Gastroesophageal sphincter (tissue), 4 donors: ENCODE results near the gene ABCA1. TPM values are rescaled to one million over a fixed set of nuclear protein-coding genes. Genes with fewer than 3 reads are reported as not detected.
"Not testable (repeated sequence)": the region's sequence is repeated elsewhere in the genome, so short reads cannot be mapped to it uniquely, and the experiment has no call there.

Experiments
- ATAC-seq: fragments of 150-250 bp; one replicate; pipeline ENCODE4 v1.9.1; 2016; ENCODE audit warnings: mild to moderate bottlenecking, moderate library complexity
- H3K27ac ChIP-seq, 4 donors: fragments of 200-600 bp; sonication (generic) in 3 of 4; 1 replicate in 3 of 4; 2 replicates in 1 of 4; pipeline ENCODE4 v1.5.1; 2016 to 2019
- H3K27me3 ChIP-seq: fragments of 200-600 bp; sonication (generic); one replicate; pipeline ENCODE4 v1.5.1; 2019
- H3K36me3 ChIP-seq, 2 donors: fragments of 200-600 bp; sonication (generic); one replicate each; pipeline ENCODE4 v1.5.1; 2019; ENCODE audit warnings: control low read depth in 1 of 2
- H3K4me1 ChIP-seq, 3 donors: fragments of 200-600 bp; sonication (generic); 1 replicate in 2 of 3; 2 replicates in 1 of 3; pipeline ENCODE4 v1.5.1; 2016 to 2019; ENCODE audit warnings: control low read depth in 2 of 3
- H3K4me3 ChIP-seq, 2 donors: fragments of 200-600 bp; sonication (generic); one replicate each; pipeline ENCODE4 v1.5.1; 2019; ENCODE audit warnings: mild to moderate bottlenecking in 1 of 2, moderate library complexity in 1 of 2
- H3K9me3 ChIP-seq, 3 donors: fragments of 200-600 bp; sonication (generic); one replicate each; pipeline ENCODE4 v1.5.1; 2017 to 2019; ENCODE audit warnings: control low read depth in 2 of 3
- EP300 ChIP-seq: sonication (generic); formaldehyde crosslinking; IDR thresholded peaks from one replicate; pipeline ENCODE4 v1.6.1; 2017; ENCODE audit warnings: antibody characterized with exemption, mild to moderate bottlenecking
- POLR2A ChIP-seq, 2 donors: fragments of 450-650 bp; IDR thresholded peaks; one replicate each; pipeline ENCODE4 v1.6.1; 2017; ENCODE audit warnings: antibody characterized with exemption in 2 of 2, mild to moderate bottlenecking in 2 of 2, moderate library complexity in 1 of 2
- POLR2AphosphoS5 ChIP-seq: sonication (generic); formaldehyde crosslinking; IDR thresholded peaks from one replicate; pipeline ENCODE4 v1.6.1; 2017; ENCODE audit warnings: antibody characterized with exemption
- WGBS, 2 donors: methylation state at CpG; one replicate each; pipeline ENCODE4 v1.1.5; 2018; ENCODE audit warnings: low coverage in 1 of 2; 5-methylcytosine and 5-hydroxymethylcytosine counted together
- total RNA-seq, 4 donors: library from RNA; depleted of rRNA; stranded (reverse); fragments of >200 nt; gene quantifications; one replicate each; pipeline ENCODE4 v1.1.0, GENCODE V29; 2016
- TF ChIP-seq, protein P1 (sequence below), 4 experiments: fragments of 200-600 bp in 2 of 4; fragments of 450-650 bp in 2 of 4; sonication (generic) in 1 of 4; IDR thresholded peaks; one replicate each; pipeline ENCODE4 v1.5.1; 2017 to 2019; ENCODE audit warnings: antibody characterized with exemption in 4 of 4, mild to moderate bottlenecking in 2 of 4, moderate library complexity in 2 of 4

Gene ABCA1
- total RNA-seq, 4 donors from 2014 or later = 46.2 to 91.5 (median 64.9) TPM

DNA sequence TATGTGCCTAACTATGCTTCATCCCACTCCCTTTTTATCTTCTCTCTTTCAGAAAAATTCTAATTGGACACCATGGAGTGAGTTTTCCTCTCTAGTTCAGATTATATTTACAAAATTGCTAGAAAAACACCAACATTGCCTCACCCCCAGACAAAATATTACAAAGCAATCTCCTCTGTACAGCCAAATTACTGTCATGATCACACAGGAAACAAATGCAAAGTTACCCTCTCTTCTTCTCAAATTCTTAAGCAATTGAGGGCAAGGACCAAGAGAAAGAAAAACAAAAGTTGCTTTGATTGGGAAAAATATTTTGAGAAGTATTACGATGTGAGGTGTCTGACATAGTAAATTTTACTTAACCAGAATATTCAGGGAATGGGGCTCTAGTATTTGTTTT is 30.8 kb upstream of the ABCA1 start:
- no peaks in the 10 kb centered on the region for H3K27me3 ChIP-seq
- H3K4me1 ChIP-seq = no peaks in the 10 kb centered on the region
- WGBS, 2 donors = 42 to 43% methylated on average over 1 of the region's 1 CpG
- H3K4me3 ChIP-seq = no peak overlapping the region
- H3K9me3 ChIP-seq = no peaks in the 10 kb centered on the region
- H3K27ac ChIP-seq = no peak overlapping the region
- H3K36me3 ChIP-seq = no peaks in the 10 kb centered on the region
- no peak for ATAC-seq
- no peak for TF ChIP-seq POLR2AphosphoS5
- no peak for TF ChIP-seq POLR2A (IDR thresholded peaks at IDR 0.05)

DNA sequence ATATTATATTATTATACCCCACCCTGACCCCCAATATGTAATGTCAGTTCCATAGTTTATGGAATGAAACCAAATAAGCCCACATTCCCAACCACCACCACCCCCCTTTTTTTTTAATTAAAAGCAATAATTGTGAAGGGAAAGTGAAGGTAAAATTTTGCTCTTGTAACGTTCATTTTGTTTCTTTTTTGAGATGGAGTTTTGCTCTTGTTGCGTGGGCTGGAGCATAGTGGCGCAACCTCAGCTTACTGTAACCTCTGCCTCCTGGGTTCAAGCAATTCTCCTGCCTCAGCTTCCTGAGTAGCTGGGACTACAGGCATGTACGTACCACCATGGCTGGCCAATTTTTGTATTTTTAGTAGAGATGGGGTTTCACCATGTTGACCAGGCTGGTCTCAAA is 30.1 kb upstream of the ABCA1 start:
- 72 to 85% methylated on average over 4 of the region's 4 CpGs for WGBS, 2 donors
- not testable (repeated sequence) for ATAC-seq

DNA sequence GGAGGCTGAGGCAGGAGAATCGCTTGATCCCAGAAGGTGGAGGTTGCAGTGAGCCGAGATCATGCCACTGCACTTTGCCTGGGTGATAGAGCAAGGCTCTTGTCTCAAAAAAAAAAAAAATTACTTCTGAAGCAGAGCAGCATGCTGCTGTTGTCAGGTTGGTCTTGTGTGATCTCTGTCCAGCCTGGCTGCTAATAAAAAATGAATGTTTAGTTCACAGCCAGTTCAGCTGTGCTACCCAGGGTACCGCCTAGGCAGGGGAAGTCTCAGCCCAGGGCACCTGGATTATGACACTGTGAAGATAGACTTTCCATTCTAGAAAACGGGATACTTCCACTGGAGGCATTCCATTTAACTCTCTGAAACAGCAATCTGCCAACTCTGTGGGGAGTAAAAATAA is 23.5 kb upstream of the ABCA1 start:
- Histone ChIP-seq H3K4me3 (no peak overlapping the region), H3K4me1 (no peaks in the 10 kb centered on the region), H3K27ac (no peak overlapping the region), H3K36me3 (no peaks in the 10 kb centered on the region), H3K27me3 (no peaks in the 10 kb centered on the region), H3K9me3 (no peaks in the 10 kb centered on the region)
- 52 to 70% methylated on average over 4 of the region's 4 CpGs for WGBS, 2 donors
- TF ChIP-seq EP300 (no peak), POLR2AphosphoS5 (no peak)
- no peak for ATAC-seq

More for the DNA sequence above, 30.1 kb upstream of the ABCA1 start:
- not testable (repeated sequence) for H3K27me3 ChIP-seq, H3K36me3 ChIP-seq, H3K4me3 ChIP-seq, H3K27ac ChIP-seq, H3K4me1 ChIP-seq, H3K9me3 ChIP-seq

DNA sequence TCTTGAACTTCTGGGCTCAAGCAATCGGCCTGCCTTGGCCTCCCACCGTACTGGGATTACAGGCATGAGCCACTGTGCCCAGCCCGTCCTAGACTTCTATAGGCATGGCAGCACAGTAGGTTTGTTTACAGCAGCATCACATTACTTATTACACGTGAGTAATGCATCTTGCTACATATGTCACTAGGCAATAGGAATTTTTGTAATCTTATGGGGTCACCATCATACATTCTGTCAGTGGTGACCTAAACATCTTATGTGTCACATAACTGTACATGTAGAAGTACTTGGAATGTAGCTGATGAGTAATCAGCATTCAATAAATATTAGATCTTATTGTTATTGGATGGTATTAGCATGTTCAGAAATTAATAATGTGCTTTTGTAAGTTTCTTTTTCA is 22.9 kb upstream of the ABCA1 start:
- no peaks in the 10 kb centered on the region for H3K27me3 ChIP-seq
- H3K4me1 ChIP-seq = no peaks in the 10 kb centered on the region
- ATAC-seq = no peak
- no peak overlapping the region for H3K27ac ChIP-seq
- no peaks in the 10 kb centered on the region for H3K36me3 ChIP-seq
- H3K4me3 ChIP-seq = no peak overlapping the region
- TF ChIP-seq POLR2AphosphoS5 = no peak
- TF ChIP-seq, protein P1, sequence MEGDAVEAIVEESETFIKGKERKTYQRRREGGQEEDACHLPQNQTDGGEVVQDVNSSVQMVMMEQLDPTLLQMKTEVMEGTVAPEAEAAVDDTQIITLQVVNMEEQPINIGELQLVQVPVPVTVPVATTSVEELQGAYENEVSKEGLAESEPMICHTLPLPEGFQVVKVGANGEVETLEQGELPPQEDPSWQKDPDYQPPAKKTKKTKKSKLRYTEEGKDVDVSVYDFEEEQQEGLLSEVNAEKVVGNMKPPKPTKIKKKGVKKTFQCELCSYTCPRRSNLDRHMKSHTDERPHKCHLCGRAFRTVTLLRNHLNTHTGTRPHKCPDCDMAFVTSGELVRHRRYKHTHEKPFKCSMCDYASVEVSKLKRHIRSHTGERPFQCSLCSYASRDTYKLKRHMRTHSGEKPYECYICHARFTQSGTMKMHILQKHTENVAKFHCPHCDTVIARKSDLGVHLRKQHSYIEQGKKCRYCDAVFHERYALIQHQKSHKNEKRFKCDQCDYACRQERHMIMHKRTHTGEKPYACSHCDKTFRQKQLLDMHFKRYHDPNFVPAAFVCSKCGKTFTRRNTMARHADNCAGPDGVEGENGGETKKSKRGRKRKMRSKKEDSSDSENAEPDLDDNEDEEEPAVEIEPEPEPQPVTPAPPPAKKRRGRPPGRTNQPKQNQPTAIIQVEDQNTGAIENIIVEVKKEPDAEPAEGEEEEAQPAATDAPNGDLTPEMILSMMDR (IDR thresholded peaks at IDR 0.05) = no peak
- TF ChIP-seq POLR2A (IDR thresholded peaks at IDR 0.05) = no peak
- no peak for TF ChIP-seq EP300
- WGBS, 2 donors = 90 to 100% methylated on average over 1 to 2 of the region's 4 CpGs
- H3K9me3 ChIP-seq = no peaks in the 10 kb centered on the region

DNA sequence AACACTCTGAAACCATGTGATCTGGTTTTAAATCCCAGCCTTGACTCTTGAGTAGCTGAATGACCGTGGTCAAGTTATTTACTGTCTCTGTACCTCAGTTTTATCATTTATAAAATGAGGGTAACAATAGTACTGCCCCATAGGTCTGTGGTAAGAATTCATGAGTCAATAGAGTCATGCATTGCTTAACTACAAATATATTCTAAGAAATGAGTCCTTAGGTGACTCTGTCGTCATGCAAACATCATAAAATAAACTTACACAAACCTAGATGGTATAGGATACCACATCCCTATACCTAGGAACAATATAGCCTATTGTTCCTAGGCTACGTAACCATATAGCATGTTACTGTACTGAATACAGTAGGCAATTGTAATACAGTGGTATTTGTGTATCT is 20.3 kb upstream of the ABCA1 start:
- H3K36me3 ChIP-seq = no peaks in the 10 kb centered on the region
- 79 to 92% methylated on average over 3 of the region's 3 CpGs for WGBS, 2 donors
- no peaks in the 10 kb centered on the region for H3K27me3 ChIP-seq
- no peak overlapping the region for H3K4me3 ChIP-seq
- ATAC-seq = no peak
- H3K4me1 ChIP-seq = no peaks in the 10 kb centered on the region
- no peak overlapping the region for H3K27ac ChIP-seq
- no peak for TF ChIP-seq EP300
- TF ChIP-seq POLR2AphosphoS5 = no peak
- no peak for TF ChIP-seq POLR2A (IDR thresholded peaks at IDR 0.05)
- TF ChIP-seq, protein P1 (IDR thresholded peaks at IDR 0.05) = no peak
- no peaks in the 10 kb centered on the region for H3K9me3 ChIP-seq

DNA sequence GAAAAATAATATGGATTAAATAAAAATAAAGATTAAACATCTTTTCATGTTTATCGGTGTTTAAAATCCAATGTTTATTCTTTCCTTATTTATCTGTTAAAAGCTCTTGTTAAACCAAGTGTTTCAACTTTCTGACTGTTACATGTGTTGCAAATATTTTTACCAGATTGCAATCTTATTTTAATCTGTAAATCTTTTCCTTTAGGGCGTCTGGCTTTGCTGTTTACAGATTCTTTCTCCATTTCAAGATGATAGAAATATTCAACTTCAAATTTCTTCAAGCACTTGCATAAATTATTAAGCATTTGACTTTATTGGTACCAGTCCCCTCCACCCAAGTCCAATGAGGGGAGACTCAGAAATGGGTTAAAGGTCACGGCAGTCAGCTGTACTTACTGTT is 16.9 kb upstream of the ABCA1 start:
- ATAC-seq = no peak
- Histone ChIP-seq H3K4me1 (no peaks in the 10 kb centered on the region), H3K9me3 (no peaks in the 10 kb centered on the region), H3K36me3 (no peaks in the 10 kb centered on the region), H3K4me3 (no peak overlapping the region), H3K27me3 (no peaks in the 10 kb centered on the region), H3K27ac (no peak overlapping the region)
- TF ChIP-seq POLR2A (IDR thresholded peaks at IDR 0.05) (no peak), EP300 (no peak), POLR2AphosphoS5 (no peak)
- TF ChIP-seq, protein P1 (IDR thresholded peaks at IDR 0.05) = no peak
- 77 to 82% methylated on average over 3 of the region's 3 CpGs for WGBS, 2 donors

DNA sequence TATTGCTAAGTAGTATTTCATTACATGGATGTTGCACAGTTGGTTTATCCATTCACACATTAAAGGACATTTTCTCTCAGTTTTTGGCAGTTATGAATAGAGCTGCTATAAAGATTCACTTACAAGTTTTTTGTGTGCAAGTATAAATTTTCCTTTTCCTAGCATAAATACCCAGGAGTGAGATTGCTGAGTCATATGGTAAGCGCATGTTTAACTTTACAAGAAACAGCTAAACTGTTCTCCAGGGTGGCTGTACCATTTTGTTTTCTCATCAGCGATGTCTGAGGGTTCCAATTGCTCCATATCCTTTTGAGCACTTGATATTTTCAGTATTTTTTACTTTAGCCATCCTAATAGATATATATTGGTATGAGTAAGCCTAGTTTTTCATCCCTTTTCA is 16.4 kb upstream of the ABCA1 start:
- Histone ChIP-seq H3K27ac (no peak overlapping the region), H3K4me1 (no peaks in the 10 kb centered on the region), H3K4me3 (no peak overlapping the region), H3K36me3 (no peaks in the 10 kb centered on the region), H3K9me3 (no peaks in the 10 kb centered on the region), H3K27me3 (no peaks in the 10 kb centered on the region)
- 94 to 100% methylated on average over 2 of the region's 2 CpGs for WGBS, 2 donors
- ATAC-seq = no peak
- TF ChIP-seq POLR2A (IDR thresholded peaks at IDR 0.05) (no peak), EP300 (no peak), POLR2AphosphoS5 (no peak)
- TF ChIP-seq, protein P1 (IDR thresholded peaks at IDR 0.05) = no peak
